Thoracic aorta (tissue), 2 donors: ENCODE data around the gene TRERF1. TPM values are rescaled to one million over a fixed set of nuclear protein-coding genes. Genes with fewer than 3 reads are reported as not detected.

Experiments used
- ATAC-seq: fragments of 150-250 bp; one replicate; pipeline ENCODE4 v1.8.0; 2017; ENCODE audit warnings: low read depth; ENCODE audit not compliant: insufficient number of reproducible peaks, low FRiP score
- DNase-seq: peaks from one replicate; pipeline ENCODE4 v3.0.0-alpha.2; 2020; ENCODE audit warnings: low spot score
- H3K27ac ChIP-seq, 2 donors: fragments of 200-600 bp; sonication (generic); 1 replicate in 1 of 2; 2 replicates in 1 of 2; pipeline ENCODE4 v1.5.1; 2016; ENCODE audit warnings: mild to moderate bottlenecking in 2 of 2, moderate library complexity in 2 of 2
- H3K27me3 ChIP-seq: fragments of 200-600 bp; sonication (generic); replicated peaks from 2 replicates; pipeline ENCODE4 v1.6.0; 2016; ENCODE audit warnings: mild to moderate bottlenecking; ENCODE audit not compliant: insufficient read depth
- H3K36me3 ChIP-seq: fragments of 200-600 bp; sonication (generic); one replicate; pipeline ENCODE4 v1.5.1; 2016
- H3K4me1 ChIP-seq, 2 donors: fragments of 200-600 bp; sonication (generic); 1 replicate in 1 of 2; 2 replicates in 1 of 2; pipeline versions ENCODE4 v1.5.1 to v1.6.0; 2016; ENCODE audit warnings: low read depth in 2 of 2, mild to moderate bottlenecking in 1 of 2; ENCODE audit not compliant: control insufficient read depth in 1 of 2
- H3K4me3 ChIP-seq: fragments of 200-600 bp; sonication (generic); 2 replicates; pipeline ENCODE4 v1.5.1; 2016; ENCODE audit warnings: mild to moderate bottlenecking
- H3K9me3 ChIP-seq: fragments of 200-600 bp; sonication (generic); 2 replicates; pipeline ENCODE4 v1.5.1; 2016
- CTCF ChIP-seq: fragments of 200-600 bp; sonication (generic); IDR thresholded peaks from one replicate; pipeline ENCODE4 v1.5.1; 2019; ENCODE audit warnings: antibody characterized with exemption
- total RNA-seq, 2 donors: library from RNA; depleted of rRNA; stranded (reverse); fragments of >200 nt; gene quantifications; one replicate each; pipeline versions ENCODE4 v1.1.0 to v1.2.3, GENCODE V29; 2016

TRERF1 gene
- total RNA-seq, 2 donors from 2014 or later: 4.6 to 5.0 TPM

- no peaks in the 10 kb centered on the region for H3K9me3 ChIP-seq
- no peaks in the 10 kb centered on the region for H3K36me3 ChIP-seq
- H3K27ac ChIP-seq: no peak overlapping the region
- no peak overlapping the region for H3K4me3 ChIP-seq
- ATAC-seq (no peak), DNase-seq (no peak)
- peaks cover 6 to 9% of the 10 kb centered on the region in 2 donors for H3K4me1 ChIP-seq
- H3K27me3 ChIP-seq: no peaks in the 10 kb centered on the region
- no peak for TF ChIP-seq CTCF
These were observed 26.7 kb downstream of the TRERF1 start for GRCh38 chr6:42424906-42425474.

GRCh38 chr6:42423244-42423643 lies 28.5 kb downstream of the TRERF1 start:
- Histone ChIP-seq H3K4me1 (peaks cover 0 to 3% of the 10 kb centered on the region in 2 donors), H3K27me3 (no peaks in the 10 kb centered on the region), H3K27ac (no peak overlapping the region), H3K36me3 (no peaks in the 10 kb centered on the region), H3K9me3 (no peaks in the 10 kb centered on the region), H3K4me3 (no peak overlapping the region)
- DNase-seq (no peak), ATAC-seq (no peak)
- TF ChIP-seq CTCF: no peak

GRCh38 chr6:42420741-42421140 lies 31.0 kb downstream of the TRERF1 start:
- Histone ChIP-seq H3K4me3 (no peak overlapping the region), H3K4me1 (no peaks in the 10 kb centered on the region), H3K27ac (no peak overlapping the region), H3K36me3 (no peaks in the 10 kb centered on the region), H3K27me3 (no peaks in the 10 kb centered on the region), H3K9me3 (no peaks in the 10 kb centered on the region)
- no peak for DNase-seq
- no peak for ATAC-seq
- TF ChIP-seq CTCF: no peak

GRCh38 chr6:42419490-42420280 lies 32.0 kb downstream of the TRERF1 start:
- ATAC-seq (no peak), DNase-seq (no peak)
- no peaks in the 10 kb centered on the region for H3K36me3 ChIP-seq
- no peaks in the 10 kb centered on the region for H3K27me3 ChIP-seq
- H3K4me3 ChIP-seq: no peak overlapping the region
- TF ChIP-seq CTCF: no peak
- no peaks in the 10 kb centered on the region for H3K9me3 ChIP-seq
- no peaks in the 10 kb centered on the region for H3K4me1 ChIP-seq
- no peak overlapping the region for H3K27ac ChIP-seq

GRCh38 chr6:42418724-42419123 lies 33.0 kb downstream of the TRERF1 start:
- Histone ChIP-seq H3K27ac (no peak overlapping the region), H3K4me3 (no peak overlapping the region), H3K4me1 (no peaks in the 10 kb centered on the region), H3K9me3 (no peaks in the 10 kb centered on the region), H3K27me3 (no peaks in the 10 kb centered on the region), H3K36me3 (no peaks in the 10 kb centered on the region)
- DNase-seq (no peak), ATAC-seq (no peak)
- TF ChIP-seq CTCF: no peak
